Spinal cord (tissue), 10 donors: ENCODE results near the gene JAGN1. TPM values are rescaled to one million over a fixed set of nuclear protein-coding genes. Genes with fewer than 3 reads are reported as not detected.

Experiments used
- DNase-seq, 6 donors: peaks; one replicate each; pipeline versions ENCODE4 v3.0.0 to v3.0.0-alpha.2; 2013 to 2015; ENCODE audit warnings: low spot score in 6 of 6, low read depth in 4 of 6
- H3K27ac ChIP-seq: one replicate; pipeline ENCODE4 v1.5.1; 2013; ENCODE audit warnings: low read depth, low read length, control low read depth
- H3K27me3 ChIP-seq: one replicate; pipeline ENCODE4 v1.6.1; 2013; ENCODE audit warnings: low read length; ENCODE audit not compliant: control insufficient read depth, insufficient read depth
- H3K36me3 ChIP-seq: one replicate; pipeline ENCODE4 v1.6.1; 2013; ENCODE audit warnings: low read length; ENCODE audit not compliant: control insufficient read depth, insufficient read depth
- H3K4me1 ChIP-seq: one replicate; pipeline ENCODE4 v1.6.1; 2013; ENCODE audit warnings: low read length; ENCODE audit not compliant: control insufficient read depth, insufficient read depth
- H3K4me3 ChIP-seq: one replicate; pipeline ENCODE4 v1.5.1; 2013; ENCODE audit warnings: low read depth, low read length, control low read depth
- H3K9me3 ChIP-seq: one replicate; pipeline ENCODE4 v1.6.1; 2013; ENCODE audit warnings: low read length; ENCODE audit not compliant: control insufficient read depth, insufficient read depth
- WGBS: methylation state at CpG from one replicate; pipeline ENCODE4 v1.1.5; 2013; ENCODE audit warnings: missing lambda C conversion rate; ENCODE audit not compliant: insufficient coverage; 5-methylcytosine and 5-hydroxymethylcytosine counted together
- polyA plus RNA-seq, 2 donors: library from polyadenylated mRNA; unstranded; fragments of 120-200 nt; gene quantifications; one replicate each; pipeline ENCODE4 v1.2.1, GENCODE V29; 2013; ENCODE audit not compliant: insufficient read length in 2 of 2
- total RNA-seq, 2 donors: library from RNA; depleted of rRNA in 1 of 2; stranded (reverse); fragments of 120-200 nt in 1 of 2; fragments of >200 nt in 1 of 2; gene quantifications; one replicate each; pipeline versions ENCODE4 v1.2.3 to v1.2.4, GENCODE V29; 2013 to 2014
- donor health status: healthy.

The JAGN1 gene
- total and polyA plus RNA-seq, 4 donors = 16.7 to 35.2 (median 29.6) TPM

DNA sequence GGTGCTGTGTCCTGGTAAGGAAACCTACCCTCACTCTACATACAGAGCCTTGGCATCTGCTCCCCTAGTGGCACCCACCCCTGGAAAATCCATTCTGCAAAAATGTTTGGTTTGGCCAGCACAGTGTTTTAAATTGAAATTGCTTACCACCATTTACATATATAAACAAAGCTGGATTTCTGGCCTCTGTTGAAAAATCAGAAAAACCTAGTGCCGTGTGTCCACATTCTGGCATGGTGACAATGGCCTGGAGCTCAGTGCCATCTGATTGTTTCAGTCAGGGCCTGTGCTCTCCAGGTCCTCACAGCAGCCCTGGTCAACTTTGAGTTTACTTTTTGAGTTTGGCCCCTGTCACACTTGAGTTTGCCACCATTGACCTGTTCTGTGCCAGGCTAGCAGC, 23.6 kb downstream of the JAGN1 start:
- WGBS = 62% methylated on average over 1 of the region's 1 CpG

DNA sequence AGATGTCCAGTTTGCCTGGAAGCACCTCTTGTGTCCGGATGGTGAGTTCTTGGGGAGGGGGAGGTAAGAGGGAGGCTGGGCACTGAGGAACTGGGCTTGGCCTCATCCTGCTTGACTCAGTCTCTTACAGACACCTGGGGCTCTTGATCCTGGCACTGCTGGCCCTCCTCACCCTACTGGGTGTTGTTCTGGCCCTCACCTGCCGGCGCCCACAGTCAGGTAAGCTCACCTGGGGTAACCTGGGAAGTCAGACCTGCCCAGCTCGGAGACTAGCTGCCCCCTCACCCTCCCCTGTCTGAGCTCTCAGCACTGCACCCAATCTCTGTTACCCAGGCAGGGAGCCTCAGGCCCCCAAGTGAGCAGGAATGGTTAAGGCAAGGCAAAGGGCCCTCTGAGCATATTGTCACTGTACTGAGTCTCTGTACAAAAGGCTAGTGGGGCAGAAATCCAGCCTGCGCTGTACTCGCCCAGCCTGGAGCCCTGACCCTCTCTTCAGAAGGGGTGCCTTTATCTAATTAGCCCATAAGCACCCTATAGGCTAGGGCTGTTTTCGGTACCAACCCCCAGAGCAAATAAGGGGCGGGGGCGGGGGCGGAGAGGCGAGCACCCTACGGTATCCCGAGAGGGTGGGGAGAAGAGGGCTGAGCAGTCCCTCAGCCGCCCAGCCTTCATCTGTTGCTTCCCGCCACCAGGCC, 24.3 kb downstream of the JAGN1 start:
- 33% methylated on average over 11 of the region's 15 CpGs for WGBS
- Histone ChIP-seq H3K27me3 (no peaks in the 10 kb centered on the region), H3K36me3 (peaks cover 3% of the 10 kb centered on the region), H3K4me1 (peaks cover 37% of the 10 kb centered on the region), H3K4me3 (peak overlapping the region; percentile 31), H3K9me3 (no peaks in the 10 kb centered on the region), H3K27ac (peak overlapping the region; percentile 69)
- DNase-seq = no peak

More for the DNA sequence above, 23.6 kb downstream of the JAGN1 start:
- H3K9me3 ChIP-seq = no peaks in the 10 kb centered on the region
- no peak overlapping the region for H3K4me3 ChIP-seq
- no peak overlapping the region for H3K27ac ChIP-seq
- peaks cover 3% of the 10 kb centered on the region for H3K36me3 ChIP-seq
- H3K27me3 ChIP-seq = no peaks in the 10 kb centered on the region
- H3K4me1 ChIP-seq = peaks cover 37% of the 10 kb centered on the region
- no peak for DNase-seq

DNA sequence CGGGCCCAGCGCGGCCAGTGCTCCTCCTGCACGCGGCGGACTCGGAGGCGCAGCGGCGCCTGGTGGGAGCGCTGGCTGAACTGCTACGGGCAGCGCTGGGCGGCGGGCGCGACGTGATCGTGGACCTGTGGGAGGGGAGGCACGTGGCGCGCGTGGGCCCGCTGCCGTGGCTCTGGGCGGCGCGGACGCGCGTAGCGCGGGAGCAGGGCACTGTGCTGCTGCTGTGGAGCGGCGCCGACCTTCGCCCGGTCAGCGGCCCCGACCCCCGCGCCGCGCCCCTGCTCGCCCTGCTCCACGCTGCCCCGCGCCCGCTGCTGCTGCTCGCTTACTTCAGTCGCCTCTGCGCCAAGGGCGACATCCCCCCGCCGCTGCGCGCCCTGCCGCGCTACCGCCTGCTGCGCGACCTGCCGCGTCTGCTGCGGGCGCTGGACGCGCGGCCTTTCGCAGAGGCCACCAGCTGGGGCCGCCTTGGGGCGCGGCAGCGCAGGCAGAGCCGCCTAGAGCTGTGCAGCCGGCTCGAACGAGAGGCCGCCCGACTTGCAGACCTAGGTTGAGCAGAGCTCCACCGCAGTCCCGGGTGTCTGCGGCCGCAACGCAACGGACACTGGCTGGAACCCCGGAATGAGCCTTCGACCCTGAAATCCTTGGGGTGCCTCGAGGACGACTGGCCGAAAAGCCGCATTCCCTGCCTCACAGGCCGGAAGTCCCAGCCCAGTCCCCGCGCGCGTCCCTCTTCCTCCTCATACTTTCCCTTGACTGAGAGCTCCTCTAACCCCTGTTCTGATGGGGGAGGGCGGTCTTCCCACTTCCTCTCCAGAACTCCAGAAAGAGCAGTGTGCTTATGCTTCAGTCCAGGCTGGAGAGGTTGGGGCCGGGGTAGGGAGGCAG, 25.1 kb downstream of the JAGN1 start:
- peak in 3 of 6 donors; percentile 26 to 80 (median 78) for DNase-seq
- Histone ChIP-seq H3K4me3 (peak overlapping the region; percentile 54), H3K36me3 (peaks cover 6% of the 10 kb centered on the region), H3K9me3 (no peaks in the 10 kb centered on the region), H3K27ac (peak overlapping the region; percentile 91), H3K27me3 (no peaks in the 10 kb centered on the region), H3K4me1 (peaks cover 37% of the 10 kb centered on the region)
- under 1% methylated on average over 92 of the region's 99 CpGs for WGBS

DNA sequence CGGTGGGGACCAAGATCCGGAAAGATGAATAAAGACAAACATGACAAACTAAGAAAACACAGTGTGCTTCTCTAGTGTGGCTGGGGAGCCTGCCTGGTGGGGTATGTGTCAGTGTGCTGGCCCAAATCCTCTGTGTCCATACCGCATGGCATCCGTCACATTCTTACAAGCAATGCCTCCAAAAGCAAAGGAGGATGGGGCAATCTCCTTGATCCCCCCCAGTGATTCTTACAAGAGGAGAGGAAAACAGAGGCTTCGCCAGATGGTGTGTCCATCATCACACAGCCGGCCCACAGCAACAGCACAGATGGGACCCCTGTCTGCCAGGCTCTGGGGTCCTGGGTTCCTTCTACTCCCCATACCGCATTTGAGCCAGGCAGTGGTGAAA, 25.9 kb downstream of the JAGN1 start:
- 53% methylated on average over 4 of the region's 7 CpGs for WGBS
- Histone ChIP-seq H3K36me3 (peaks cover 7% of the 10 kb centered on the region), H3K4me3 (peak overlapping the region; percentile 57), H3K4me1 (peaks cover 37% of the 10 kb centered on the region), H3K9me3 (no peaks in the 10 kb centered on the region), H3K27me3 (no peaks in the 10 kb centered on the region), H3K27ac (peak overlapping the region; percentile 91)
- DNase-seq = peak in 1 of 6 donors; percentile 75

DNA sequence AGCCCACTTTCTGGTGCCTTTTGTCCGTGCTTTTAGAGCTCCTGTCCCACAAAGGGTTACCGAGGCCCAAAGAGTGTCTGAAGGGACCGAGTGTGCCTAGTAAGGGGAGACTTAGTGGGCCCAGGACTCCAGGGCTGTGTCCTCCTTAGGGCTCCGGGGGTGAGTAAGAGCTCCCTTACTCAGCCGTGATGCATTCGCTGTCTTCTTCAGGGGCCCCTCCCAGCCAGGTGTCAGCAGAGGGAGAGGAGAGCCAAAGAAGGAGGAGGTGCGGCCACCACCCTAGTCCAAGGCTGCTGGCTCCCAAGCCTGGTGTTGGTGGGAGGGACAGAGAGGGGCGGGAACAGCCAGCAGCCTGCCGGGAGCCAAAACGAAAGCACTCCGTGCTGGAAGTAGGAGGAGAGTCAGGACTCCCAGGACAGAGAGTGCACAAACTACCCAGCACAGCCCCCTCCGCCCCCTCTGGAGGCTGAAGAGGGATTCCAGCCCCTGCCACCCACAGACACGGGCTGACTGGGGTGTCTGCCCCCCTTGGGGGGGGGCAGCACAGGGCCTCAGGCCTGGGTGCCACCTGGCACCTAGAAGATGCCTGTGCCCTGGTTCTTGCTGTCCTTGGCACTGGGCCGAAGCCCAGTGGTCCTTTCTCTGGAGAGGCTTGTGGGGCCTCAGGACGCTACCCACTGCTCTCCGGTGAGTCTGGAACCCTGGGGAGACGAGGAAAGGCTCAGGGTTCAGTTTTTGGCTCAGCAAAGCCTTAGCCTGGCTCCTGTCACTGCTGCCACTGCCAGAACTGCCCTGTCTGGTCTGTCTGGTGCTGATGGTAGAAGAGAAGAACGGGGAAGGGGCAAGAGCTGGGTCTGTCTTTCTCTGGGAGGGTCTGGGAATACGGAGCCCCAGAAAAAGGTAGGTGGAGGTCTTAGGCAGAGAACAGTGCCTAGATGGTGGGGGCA, 26.6 kb downstream of the JAGN1 start, which contains the start of gene IL17RC:
IL17RC (plus strand) TSS at position 365 of the 947 bp plus-strand sequence; CDS start at position 583, 218 bp downstream.
- H3K9me3 ChIP-seq = no peaks in the 10 kb centered on the region
- WGBS = 33% methylated on average over 16 of the region's 19 CpGs
- H3K27me3 ChIP-seq = no peaks in the 10 kb centered on the region
- H3K4me1 ChIP-seq = peaks cover 37% of the 10 kb centered on the region
- H3K27ac ChIP-seq = peak within 1 kb of the TSS; percentile 91
- DNase-seq = peak in 2 of 6 donors; percentile 45 to 86
- H3K36me3 ChIP-seq = peaks cover 7% of the 10 kb centered on the region
- H3K4me3 ChIP-seq = peak within 1 kb of the TSS; percentile 57

DNA sequence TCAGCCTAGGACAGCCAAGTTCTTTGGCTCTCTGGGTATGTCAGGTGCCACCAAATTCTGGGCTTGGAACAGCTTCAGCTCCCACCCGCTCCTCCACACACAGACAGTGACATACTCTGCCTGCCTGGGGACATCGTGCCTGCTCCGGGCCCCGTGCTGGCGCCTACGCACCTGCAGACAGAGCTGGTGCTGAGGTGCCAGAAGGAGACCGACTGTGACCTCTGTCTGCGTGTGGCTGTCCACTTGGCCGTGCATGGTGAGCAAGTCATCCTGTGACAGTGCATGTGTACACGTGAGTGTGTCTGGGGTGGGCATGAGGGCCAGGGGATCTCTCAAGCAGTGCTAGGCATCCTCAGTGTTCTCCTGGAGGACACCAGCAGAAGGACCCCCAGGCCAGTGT, 27.4 kb downstream of the JAGN1 start:
- Histone ChIP-seq H3K36me3 (peaks cover 7% of the 10 kb centered on the region), H3K4me3 (no peak overlapping the region), H3K9me3 (no peaks in the 10 kb centered on the region), H3K4me1 (peaks cover 37% of the 10 kb centered on the region), H3K27me3 (no peaks in the 10 kb centered on the region), H3K27ac (no peak overlapping the region)
- DNase-seq = no peak
- WGBS = 95% methylated on average over 10 of the region's 10 CpGs

DNA sequence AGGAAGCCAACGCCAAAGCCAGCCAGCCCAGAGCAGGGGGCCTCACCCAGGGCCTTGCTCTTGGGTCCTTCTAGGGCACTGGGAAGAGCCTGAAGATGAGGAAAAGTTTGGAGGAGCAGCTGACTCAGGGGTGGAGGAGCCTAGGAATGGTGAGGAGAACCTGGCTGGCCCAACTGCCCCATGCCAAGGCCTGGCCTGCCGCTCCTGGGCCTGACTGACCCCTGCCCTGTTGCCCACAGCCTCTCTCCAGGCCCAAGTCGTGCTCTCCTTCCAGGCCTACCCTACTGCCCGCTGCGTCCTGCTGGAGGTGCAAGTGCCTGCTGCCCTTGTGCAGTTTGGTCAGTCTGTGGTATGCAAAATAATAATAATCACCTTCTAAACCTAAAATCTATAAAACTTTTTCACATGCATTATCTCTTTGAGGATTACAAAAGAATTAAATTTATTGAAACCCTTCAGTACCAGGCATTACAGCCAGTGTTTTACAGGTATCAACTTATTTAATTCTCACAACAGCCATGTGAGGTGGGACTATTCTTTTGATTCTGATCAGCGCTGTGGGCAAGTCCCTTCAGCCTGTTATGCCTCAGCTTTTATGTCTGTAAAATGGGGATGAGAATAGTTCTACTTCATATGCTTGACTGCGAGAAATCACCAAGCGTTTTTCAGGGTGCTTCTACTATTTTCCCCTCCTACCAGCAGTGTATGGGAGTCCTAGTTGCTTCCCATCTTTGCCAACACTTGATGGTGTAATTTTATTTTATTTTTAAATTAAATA, 28.0 kb downstream of the JAGN1 start:
- Histone ChIP-seq H3K27me3 (no peaks in the 10 kb centered on the region), H3K4me3 (no peak overlapping the region), H3K27ac (no peak overlapping the region), H3K4me1 (peaks cover 37% of the 10 kb centered on the region), H3K36me3 (peaks cover 7% of the 10 kb centered on the region), H3K9me3 (no peaks in the 10 kb centered on the region)
- WGBS = 94% methylated on average over 3 of the region's 8 CpGs
- DNase-seq = no peak

DNA sequence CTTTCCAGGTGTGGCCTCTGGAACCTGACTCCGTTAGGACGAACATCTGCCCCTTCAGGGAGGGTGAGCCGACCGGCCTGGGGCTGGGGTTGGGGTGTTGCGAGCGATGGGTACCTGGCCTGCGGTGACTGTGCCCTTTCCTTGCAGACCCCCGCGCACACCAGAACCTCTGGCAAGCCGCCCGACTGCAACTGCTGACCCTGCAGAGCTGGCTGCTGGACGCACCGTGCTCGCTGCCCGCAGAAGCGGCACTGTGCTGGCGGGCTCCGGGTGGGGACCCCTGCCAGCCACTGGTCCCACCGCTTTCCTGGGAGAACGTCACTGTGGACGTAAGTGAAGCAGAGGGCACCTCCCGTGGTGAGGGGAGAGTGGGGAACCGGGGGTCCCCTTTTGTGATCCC, 37.7 kb downstream of the JAGN1 start:
- no peak for DNase-seq
- H3K27ac ChIP-seq = no peak overlapping the region
- no peaks in the 10 kb centered on the region for H3K27me3 ChIP-seq
- 95% methylated on average over 20 of the region's 23 CpGs for whole genome bisulfite sequencing
- H3K36me3 ChIP-seq = peaks cover 10% of the 10 kb centered on the region
- H3K9me3 ChIP-seq = no peaks in the 10 kb centered on the region
- H3K4me1 ChIP-seq = peaks cover 11% of the 10 kb centered on the region
- no peak overlapping the region for H3K4me3 ChIP-seq
